Cardiac muscle cell (in vitro differentiated cells and primary cell): ENCODE results near the gene NDRG2. TPM values are rescaled to one million over a fixed set of nuclear protein-coding genes. Genes with fewer than 3 reads are reported as not detected.
"Not testable (repeated sequence)": the region's sequence is repeated elsewhere in the genome, so short reads cannot be mapped to it uniquely, and the experiment has no call there.

Experiments
- DNase-seq, 2 donors: peaks; one replicate each; pipeline versions ENCODE4 v3.0.0 to v3.0.0-alpha.2; 2010 to 2017; ENCODE audit warnings: low read depth in 1 of 2, low spot score in 1 of 2
- H3K27ac ChIP-seq: fragments of 200-600 bp; sonication (generic); 2 replicates; pipeline ENCODE4 v1.5.1; 2016
- H3K27me3 ChIP-seq: fragments of 200-600 bp; sonication (generic); 2 replicates; pipeline ENCODE4 v1.6.0; 2016; ENCODE audit warnings: control low read depth
- H3K36me3 ChIP-seq: fragments of 200-600 bp; sonication (generic); 2 replicates; pipeline ENCODE4 v1.5.1; 2016; ENCODE audit warnings: control low read depth
- H3K4me1 ChIP-seq: fragments of 200-600 bp; sonication (generic); 2 replicates; pipeline ENCODE4 v1.8.1; 2017; ENCODE audit warnings: low read depth, mild to moderate bottlenecking, mixed run types
- H3K4me3 ChIP-seq: fragments of 200-600 bp; sonication (generic); 2 replicates; pipeline ENCODE4 v1.5.1; 2016; ENCODE audit warnings: mild to moderate bottlenecking
- H3K9me3 ChIP-seq: fragments of 200-600 bp; sonication (generic); 2 replicates; pipeline ENCODE4 v1.5.1; 2017; ENCODE audit warnings: low read depth, mild to moderate bottlenecking, control low read depth
- CTCF ChIP-seq: IDR thresholded peaks from 2 replicates; pipeline ENCODE4 v1.5.1; 2012; ENCODE audit warnings: low read depth, mild to moderate bottlenecking, low read length
- polyA plus RNA-seq: library from polyadenylated mRNA; unstranded; fragments of >200 nt; fragmentation: Nextera tagmentation; extraction: Ambion mirVana; gene quantifications from 2 replicates; pipeline ENCODE4 v1.2.1, GENCODE V29; 2016
- total RNA-seq: library from RNA; depleted of rRNA; stranded (reverse); fragments of >200 nt; gene quantifications from 2 replicates; pipeline ENCODE4 v1.2.3, GENCODE V29; 2016

The NDRG2 gene
- total and polyA plus RNA-seq, 2 experiments from 2014 or later, result 218 to 423 TPM

- Histone ChIP-seq H3K27ac (no peak overlapping the region), H3K4me3 (no peak overlapping the region), H3K9me3 (no peaks in the 10 kb centered on the region), H3K27me3 (no peaks in the 10 kb centered on the region), H3K4me1 (peaks cover 9% of the 10 kb centered on the region), H3K36me3 (no peaks in the 10 kb centered on the region)
- DNase-seq, result no peak
- TF ChIP-seq CTCF, result no peak
Observed at GRCh38 chr14:21043974-21044618, 19.2 kb upstream of the NDRG2 start.

GRCh38 chr14:21043387-21043973 is 18.6 kb upstream of the NDRG2 start:
- Histone ChIP-seq H3K27ac (no peak overlapping the region), H3K4me1 (peaks cover 15% of the 10 kb centered on the region), H3K36me3 (no peaks in the 10 kb centered on the region), H3K9me3 (no peaks in the 10 kb centered on the region), H3K27me3 (no peaks in the 10 kb centered on the region), H3K4me3 (no peak overlapping the region)
- no peak for DNase-seq
- TF ChIP-seq CTCF, result no peak

DNA sequence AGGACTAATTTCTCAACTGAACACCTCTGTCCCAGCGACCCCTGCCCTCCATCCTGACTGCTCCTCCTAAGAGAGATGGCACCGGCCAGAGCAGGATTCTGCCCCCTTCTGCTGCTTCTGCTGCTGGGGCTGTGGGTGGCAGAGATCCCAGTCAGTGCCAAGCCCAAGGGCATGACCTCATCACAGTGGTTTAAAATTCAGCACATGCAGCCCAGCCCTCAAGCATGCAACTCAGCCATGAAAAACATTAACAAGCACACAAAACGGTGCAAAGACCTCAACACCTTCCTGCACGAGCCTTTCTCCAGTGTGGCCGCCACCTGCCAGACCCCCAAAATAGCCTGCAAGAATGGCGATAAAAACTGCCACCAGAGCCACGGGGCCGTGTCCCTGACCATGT is 18.1 kb upstream of the NDRG2 start:
- DNase-seq, result no peak
- H3K36me3 ChIP-seq, result no peaks in the 10 kb centered on the region
- H3K9me3 ChIP-seq, result no peaks in the 10 kb centered on the region
- H3K4me1 ChIP-seq, result peaks cover 17% of the 10 kb centered on the region
- no peaks in the 10 kb centered on the region for H3K27me3 ChIP-seq
- TF ChIP-seq CTCF, result no peak
- no peak overlapping the region for H3K27ac ChIP-seq
- no peak overlapping the region for H3K4me3 ChIP-seq

GRCh38 chr14:21041676-21042433 is 17.0 kb upstream of the NDRG2 start, which contains the start of gene RNASE7:
Gene RNASE7, plus strand, starts transcription at chr14:21042362. Its CDS starts 631 bp downstream, at chr14:21042993.
- Histone ChIP-seq H3K4me3 (no peak within 1 kb of the TSS), H3K9me3 (no peaks in the 10 kb centered on the region), H3K4me1 (peaks cover 17% of the 10 kb centered on the region), H3K27me3 (no peaks in the 10 kb centered on the region), H3K27ac (no peak within 1 kb of the TSS), H3K36me3 (no peaks in the 10 kb centered on the region)
- no peak for DNase-seq
- no peak for TF ChIP-seq CTCF

DNA sequence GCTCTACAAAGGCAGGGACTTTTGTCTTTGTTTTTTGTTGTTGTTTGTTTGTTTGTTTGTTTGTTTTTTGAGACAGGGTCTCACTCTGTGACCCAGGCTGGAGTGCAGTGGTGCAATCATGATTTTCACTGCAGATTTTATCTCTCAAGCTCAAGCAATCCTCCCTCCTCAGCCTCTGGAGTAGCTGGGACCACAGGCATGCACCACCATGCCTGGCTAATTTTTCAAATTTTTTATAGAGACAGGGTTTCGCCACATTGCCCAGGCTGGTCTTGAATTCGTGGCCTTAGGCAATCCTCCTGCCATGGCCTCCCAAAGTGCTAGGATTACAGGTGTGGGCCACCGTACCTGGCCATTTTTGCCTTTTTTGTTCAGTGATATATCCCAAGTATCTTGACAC is 16.1 kb upstream of the NDRG2 start:
- not testable (repeated sequence) for H3K36me3 ChIP-seq, DNase-seq, H3K9me3 ChIP-seq, H3K4me3 ChIP-seq, H3K27ac ChIP-seq, H3K27me3 ChIP-seq
- peaks cover 17% of the 10 kb centered on the region for H3K4me1 ChIP-seq
